Suppressor macrophage treated with lipopolysaccharide for 1 hour (primary cell): ENCODE measurements around the gene PSMG2.
A peak's percentile ranks its signal among the peaks of the same experiment; 100 is the strongest.

ENCODE experiments used
- DNase-seq, 3 donors: peaks; one replicate each; pipeline ENCODE4 v3.0.0-alpha.2; 2020 to 2022

Gene PSMG2, protein sequence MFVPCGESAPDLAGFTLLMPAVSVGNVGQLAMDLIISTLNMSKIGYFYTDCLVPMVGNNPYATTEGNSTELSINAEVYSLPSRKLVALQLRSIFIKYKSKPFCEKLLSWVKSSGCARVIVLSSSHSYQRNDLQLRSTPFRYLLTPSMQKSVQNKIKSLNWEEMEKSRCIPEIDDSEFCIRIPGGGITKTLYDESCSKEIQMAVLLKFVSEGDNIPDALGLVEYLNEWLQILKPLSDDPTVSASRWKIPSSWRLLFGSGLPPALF

DNA sequence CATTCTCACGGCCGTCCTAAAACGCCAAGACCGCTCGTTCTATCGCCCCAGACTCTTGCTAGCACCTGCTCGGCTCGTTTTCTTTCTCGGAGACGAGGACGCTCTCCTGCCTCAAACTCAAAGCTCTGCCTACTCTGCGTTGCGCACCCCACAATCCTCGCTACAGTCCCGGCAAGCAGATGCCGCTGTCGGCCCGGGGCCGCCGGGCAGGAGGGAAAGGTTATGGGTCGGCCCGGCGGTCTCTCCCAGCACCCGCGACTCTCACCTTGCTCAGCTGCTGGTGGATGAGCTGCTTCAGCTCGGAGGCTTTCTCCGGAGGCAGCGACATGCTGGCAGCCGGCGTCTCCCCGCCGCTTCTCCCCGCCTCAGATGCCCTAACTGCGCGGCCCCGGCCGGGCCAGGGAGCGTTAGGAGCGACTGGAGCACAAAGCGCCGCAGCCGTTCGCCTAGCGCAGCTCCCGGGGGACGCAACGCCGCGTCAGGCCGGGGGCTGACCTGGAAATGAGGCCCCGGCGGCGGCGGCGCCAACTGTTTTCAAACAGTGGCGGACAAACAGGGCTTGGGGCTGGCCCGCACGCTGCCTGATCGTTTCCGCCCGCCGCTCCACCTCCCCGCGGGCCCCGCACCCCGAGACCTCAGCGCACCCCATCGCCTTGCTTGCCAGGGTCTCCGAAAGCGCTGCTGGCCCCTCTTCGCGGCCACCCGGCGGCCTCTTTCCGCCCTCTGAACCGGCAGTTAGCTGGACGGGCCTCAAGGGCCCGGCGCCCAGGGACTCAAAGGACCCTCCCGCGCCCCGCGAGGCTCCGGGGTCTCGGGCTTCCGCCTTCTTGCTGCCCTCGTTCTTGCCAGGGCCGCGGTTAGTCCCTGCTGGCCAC is at the start of gene PSMG2, which contains the start of gene CEP76:
Gene PSMG2, plus strand, starts transcription at position 822 of the 875 bp plus-strand sequence. CDS start 66 bp downstream, outside the sequence.
Gene CEP76, minus strand, starts transcription at position 503 of the 875 bp plus-strand sequence. Its CDS starts 175 bp downstream, at position 328.
- peak; percentile 93 to 97 (median 94) for DNase-seq

DNA sequence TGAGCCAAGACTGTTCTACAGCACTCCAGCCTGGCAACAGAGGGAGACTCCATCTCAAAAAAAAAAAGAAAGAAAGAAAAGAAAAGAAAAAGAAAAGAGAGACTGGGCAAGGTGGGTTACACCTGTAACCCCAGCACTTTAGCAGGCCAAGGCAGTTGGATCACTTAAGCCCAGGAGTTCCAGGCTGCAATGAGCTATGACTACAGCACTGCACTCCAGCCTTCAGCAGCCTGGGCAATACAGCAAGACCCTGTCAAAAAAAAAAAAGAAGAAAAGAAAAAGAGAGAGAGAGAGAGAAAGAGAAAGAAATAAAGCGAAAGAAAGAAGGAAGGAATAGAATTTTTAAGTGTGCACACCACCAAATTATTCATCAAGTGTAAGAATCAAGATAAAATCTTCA is 47.9 kb upstream of the PSMG2 start:
- DNase-seq: no peak

DNA sequence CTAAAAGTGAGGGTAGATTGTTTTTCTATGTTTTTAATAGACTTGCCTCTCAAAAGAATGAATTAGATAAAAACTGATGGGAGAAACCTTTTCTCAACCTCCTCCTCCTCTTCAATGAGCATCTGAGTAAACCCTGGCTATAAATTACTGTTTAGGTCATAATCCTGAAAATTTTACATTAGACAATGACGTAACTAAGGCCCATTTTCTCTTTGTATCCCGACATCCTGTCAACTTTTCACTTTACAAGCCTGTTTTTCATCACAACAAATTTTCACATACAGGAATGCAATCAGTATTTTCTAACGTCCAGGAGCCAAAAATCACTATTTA is 46.3 kb upstream of the PSMG2 start:
- DNase-seq: peak in 2 of 3 donors; percentile 26 to 38

DNA sequence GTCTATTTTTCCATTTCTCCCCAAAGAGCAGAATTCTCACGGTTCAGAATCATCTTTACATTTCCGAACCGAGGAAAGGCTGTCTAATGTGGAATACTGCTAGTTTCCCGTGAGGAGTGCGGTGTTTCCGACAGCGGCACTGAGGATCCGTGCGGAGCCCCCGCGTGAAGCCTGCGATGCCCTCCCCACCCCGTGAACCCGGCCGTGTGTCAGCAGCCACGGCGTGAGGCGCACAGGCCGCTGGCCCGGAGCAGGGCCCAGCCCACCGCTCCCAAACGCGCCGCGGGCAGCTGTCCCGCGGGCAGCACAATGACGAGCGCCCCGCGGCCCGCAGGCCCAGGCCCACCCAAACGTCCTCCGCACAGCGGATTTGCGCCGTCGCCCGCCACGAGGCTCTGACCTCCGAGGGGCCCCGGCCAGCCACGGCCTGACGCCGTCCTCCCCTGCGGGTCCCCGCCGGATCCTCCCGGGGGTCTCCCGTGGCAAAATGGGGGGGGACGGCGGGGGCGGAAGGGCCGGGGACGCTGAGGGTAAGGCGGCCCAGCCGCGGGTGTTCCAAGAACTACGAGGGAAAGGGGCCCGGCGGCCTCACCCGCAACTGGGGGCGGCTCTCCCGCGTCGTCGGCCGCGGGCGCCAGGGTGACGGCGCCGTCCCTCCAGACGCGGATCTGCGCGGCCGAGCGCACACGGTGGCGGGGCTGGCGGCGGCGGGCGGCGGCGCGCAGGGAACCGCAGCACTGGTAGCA is 45.7 kb upstream of the PSMG2 start:
- DNase-seq: peak; percentile 54 to 78 (median 69)

DNA sequence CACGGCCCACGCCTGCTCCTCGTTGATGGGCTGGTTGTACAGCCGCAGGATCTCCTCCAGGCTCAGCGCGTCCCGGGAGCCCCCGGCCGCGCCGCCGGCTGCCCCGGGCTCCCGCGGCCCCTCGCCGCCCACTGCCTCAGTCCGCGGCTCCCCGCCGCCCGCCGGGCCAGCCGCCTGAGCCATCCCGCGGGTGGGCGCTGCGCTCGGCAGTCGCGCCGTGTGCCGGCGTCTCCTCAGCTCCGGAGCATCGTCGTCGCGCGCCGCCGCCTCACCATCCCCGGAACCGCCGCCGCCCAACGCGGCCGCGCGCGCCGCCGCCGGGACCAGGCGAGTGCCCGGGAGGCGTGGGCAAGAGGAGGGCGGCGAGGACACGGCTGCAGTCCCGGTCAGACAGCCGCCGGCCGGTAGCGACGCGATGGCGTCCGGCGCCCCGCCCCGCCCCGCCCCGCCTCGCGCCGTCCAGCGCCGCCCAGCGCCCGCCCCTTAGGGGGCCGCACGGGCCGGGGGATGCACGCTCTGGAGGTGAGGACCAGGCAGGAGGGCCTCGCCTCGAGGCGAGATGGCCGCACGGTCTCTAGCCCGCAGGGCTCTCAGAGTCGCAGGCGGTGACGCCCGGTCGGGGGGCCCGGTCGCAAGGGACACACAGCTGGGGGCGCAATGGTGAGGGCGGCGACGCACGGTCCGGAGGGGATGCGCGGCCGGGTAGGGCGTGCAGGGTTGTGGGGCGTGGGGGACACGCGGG is 45.0 kb upstream of the PSMG2 start, which contains the start of gene SPIRE1:
Gene SPIRE1, minus strand, starts transcription at position 424 of the 742 bp plus-strand sequence. Its CDS starts 241 bp downstream, at position 183.
- peak; percentile 80 to 91 (median 81) for DNase-seq

DNA sequence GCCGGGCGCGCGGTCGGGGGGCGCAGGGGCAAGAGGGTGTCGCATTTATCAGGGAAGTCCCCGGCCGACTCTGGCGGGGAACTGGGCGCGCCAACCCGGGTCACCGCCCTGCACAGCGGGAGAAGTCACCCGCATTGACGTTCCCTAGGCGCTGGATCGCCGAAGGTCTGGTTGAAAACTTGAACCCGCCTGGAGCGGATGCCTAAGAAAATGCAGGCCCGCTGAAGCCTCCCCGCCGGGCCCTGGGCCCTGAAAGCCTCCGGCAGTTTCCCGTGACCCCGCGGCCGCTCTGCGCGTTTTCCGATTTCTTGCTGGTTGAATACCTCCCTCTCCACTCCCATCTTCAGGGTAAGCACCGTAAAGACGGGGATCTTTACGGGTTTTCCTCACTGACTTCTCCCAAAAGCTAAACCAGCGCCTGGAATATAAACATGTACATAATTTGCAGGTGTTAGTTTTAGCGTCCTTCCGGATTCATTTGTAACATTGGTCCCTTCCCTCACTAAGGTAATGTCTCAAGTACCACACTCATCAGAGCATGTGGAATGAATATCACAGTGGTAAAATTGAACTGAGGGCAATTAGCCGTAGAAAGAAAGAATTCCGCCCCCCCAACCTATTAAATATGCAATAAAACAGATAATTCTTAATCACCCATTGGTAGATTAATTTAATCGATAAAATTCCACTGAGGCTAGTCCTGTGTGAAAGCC is 44.3 kb upstream of the PSMG2 start:
- peak; percentile 48 to 81 (median 67) for DNase-seq

DNA sequence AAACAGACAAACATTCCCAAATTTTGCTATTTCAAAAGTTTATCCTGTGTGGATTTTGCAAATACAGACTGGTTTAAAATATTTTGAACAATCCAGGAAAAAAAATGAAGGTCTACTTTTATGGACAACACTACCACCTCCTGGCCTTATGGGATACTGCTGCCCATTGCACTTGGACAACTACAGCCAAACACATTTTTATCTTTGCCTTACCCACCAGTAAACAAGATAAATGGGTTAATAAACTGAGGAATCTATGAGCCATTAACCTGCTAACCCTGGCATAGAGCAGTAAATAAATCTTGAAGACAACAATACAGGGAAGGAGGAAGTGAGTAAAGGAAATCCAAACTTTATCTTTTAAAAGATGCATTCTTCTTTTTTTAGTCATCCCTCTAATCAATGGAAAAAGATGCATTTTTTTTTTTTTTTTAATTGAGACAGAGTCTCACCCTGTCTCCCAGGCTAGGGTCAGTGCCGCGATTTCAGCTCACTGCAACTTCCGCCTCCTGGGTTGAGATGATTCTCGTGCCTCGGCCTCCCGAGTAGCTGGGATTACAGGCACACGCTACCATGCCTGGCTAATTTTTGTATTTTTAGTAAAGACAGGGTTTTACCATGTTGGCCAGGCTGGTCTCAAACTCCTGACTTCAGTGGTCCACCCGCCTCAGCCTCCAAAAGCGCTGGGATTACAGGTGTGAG is 42.8 kb upstream of the PSMG2 start:
- peak; percentile 68 to 80 (median 68) for DNase-seq

DNA sequence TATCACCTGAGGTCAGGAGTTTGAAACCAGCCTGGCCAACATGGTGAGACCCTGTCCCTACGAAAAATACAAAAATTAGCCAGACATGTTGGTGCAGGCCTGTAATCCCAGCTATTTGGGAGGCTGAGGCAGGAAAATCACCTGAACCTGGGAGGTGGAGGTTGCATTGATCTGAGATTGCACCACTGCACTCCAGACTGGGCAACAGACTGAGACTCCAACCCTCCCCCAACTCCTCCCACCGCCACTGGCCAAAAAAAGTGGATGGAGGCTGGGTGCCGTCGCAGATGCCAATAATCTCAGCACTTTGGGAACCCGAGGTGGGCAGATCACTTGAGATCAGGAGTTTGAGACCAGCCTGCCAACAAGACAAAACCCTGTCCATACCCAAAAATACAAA is 34.8 kb upstream of the PSMG2 start:
- no peak for DNase-seq

DNA sequence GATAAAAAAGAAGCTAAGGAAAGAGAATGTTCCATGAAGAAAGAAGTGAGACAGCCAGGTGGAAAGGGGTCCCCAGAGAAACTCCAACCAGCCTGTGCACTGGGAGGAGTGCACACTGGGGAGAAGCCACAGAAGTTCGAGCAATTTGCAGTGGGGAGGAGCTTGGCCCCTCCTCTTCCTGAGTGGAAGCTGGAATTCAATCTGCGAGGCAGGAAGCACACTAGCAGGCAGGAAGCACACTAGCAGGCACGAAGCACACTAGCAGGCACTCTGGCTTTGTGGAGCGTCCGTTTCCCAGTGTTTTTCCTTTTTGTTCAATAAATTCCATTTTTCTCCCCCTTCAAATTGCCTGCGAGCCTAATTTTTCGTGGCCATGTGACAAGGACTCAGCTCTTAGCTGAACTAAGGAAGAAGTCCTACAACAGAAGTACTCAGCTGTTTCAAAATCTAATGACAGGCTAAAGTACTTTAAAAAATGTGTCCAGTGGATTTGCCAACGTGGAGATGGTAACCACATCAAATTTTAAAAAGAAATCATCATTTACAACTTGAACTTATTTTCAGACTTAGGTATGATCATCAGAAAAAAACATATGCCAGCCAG is 23.6 kb upstream of the PSMG2 start:
- peak; percentile 39 to 54 (median 46) for DNase-seq

DNA sequence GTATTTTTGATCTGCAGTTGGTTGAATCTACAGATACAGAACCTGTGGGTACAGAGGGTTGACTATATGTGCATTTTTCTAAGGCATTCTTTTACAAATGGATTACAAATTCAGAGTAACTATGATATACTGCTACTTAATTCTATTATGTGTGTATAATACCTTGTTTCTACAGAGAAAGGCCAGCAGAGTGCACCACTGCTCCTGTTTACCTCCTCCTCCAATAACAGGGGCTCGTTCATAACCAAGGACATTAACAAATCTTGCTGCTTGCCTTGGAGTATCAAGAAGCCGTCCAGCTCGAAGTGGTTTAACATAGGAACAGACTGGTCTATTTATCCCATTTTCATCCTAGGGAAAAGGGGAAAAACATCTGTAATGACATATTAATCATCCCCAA is 16.7 kb upstream of the PSMG2 start:
- DNase-seq: peak in 1 of 3 donors; percentile 13

DNA sequence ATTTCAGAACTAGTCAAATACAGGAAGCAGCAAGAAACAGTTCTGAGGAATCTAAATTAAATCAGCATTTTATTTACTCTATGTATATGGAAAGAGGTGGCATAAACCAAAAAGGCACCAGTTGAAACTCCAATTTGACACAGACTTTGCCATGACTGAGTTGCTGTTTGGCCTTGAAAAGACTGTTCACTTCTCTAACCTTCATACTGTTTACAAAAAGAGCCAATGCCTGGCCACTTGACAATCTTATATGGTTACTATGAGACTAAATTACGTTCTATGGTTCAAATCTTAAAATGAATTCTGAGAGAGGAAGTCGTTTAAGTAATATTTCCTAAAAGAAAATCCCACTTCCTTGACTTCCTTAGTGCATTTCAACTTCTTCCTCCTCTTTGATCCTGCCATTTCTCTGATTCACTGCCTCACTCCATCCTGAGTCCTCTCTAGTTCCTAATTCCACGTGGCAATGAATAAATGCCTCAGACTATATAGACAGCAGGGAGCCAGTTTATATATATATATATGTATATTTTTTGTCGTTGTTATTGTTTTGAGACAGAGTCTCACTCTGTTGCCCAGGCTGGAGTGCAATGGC is 13.5 kb upstream of the PSMG2 start:
- DNase-seq: peak; percentile 28 to 65 (median 48)

DNA sequence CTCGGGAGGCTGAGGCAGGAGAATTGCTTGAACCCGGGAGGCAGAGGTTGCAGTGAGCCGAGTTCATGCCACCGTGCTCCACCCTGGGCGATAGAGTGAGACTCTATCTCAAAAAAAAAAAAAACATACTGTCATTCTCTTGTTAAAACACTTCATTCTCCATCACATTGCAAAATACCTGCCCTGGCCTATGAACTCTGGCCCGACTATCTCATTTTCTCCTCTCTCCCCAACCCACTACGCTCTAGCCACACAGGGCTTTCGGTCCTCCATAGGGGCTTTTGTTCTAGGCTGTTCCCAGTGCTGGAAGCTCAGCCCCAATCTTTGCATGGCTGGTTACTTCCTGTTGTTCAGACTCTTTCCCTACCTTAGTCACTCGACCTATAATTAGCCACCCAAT is 10.6 kb upstream of the PSMG2 start:
- no peak for DNase-seq

DNA sequence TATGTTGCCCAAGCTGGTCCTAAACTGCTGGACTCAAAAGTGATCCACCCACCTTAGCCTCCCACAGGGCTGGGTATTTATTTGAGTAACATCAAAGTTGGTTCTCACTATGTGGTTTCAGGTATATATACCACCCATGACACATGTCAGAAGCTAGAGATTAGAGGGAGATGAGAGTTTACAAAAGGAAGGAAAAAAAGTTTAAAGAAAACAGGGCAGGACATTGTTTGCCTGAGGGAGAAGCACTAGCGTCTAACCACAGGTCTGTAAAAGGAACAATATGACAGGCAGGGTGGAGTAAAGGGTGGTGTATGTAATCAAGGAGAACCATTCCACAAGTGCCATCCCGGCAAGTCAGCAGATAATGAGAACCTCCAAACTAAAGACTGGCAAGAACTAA is 8.8 kb upstream of the PSMG2 start:
- no peak for DNase-seq

DNA sequence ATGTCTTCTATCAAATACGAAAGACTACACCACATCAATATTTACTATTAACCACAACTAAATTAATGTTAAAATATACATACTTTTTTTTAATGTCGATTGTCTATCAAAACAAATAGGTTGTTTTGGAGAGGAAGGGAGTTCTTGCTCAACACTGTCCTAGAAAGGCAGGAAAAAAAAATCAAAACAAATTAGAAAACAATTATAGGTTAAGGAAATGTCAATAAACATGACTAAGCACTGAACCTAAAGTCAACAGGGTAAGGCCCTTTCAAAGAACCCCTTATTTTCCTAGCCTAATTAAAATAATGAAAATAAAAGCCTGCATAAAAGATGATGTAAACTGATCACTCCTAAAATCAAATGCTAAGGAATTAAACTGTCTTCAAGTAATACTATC is 3.1 kb upstream of the PSMG2 start:
- no peak for DNase-seq

DNA sequence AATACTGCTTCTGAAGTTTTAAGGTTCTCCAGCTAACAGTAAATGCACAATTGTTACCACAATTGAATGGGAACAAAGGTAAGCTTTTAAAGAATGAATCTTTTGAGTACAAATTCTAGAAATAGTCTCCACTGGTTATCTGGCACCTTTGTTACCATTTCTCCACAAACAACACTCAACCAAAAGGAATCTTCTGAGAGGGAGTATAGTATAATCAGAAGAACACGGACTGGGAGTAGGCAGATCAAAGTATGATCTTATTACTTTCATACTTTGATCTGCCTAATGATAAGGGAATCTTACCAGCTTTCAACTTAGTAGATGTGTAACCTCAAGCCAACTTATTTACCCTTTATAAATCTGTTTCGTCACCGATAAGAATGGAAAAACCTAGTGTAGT is 1.7 kb upstream of the PSMG2 start:
- DNase-seq: no peak

DNA sequence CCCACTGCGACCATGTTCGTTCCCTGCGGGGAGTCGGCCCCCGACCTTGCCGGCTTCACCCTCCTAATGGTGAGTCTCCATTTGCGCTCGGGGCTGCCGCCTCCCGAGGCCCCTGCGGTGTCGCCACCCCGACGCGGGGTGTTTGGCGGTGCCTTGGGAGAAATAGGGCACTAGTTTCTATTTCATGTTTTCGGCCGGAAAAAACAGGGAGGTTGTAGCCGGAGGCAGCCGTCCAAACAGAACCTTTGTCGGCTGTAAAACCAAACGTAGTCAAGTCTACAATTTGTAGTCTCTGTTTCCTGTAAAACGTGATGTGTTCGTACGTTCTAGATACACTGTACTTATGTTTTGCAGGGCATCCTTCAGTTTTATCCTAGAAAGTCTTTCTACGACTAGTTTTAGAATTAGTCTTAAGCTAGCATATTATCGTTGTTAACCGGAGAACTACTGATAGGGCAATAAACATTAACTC is 290 bp downstream of the PSMG2 start:
- no peak for DNase-seq

DNA sequence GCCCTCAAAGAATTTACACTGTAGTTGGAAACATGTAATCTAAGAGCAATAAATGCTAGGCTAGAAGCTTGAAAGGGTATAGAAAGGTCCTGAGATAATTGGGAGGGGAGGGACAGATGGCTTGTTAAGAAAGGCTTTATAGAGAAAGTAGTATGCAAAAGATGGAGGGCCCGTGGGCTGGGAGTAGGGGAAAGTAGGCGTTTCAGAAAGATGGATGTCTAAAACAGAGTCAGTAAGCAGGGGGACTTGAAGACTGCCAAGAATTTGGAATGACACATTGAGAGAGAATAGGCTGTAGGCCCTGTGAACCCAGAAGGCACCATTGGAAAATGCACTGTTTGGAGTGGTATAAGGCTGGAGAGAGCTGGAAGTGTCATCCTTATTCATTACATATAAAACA is 822 bp downstream of the PSMG2 start:
- peak; percentile 14 to 41 (median 36) for DNase-seq

DNA sequence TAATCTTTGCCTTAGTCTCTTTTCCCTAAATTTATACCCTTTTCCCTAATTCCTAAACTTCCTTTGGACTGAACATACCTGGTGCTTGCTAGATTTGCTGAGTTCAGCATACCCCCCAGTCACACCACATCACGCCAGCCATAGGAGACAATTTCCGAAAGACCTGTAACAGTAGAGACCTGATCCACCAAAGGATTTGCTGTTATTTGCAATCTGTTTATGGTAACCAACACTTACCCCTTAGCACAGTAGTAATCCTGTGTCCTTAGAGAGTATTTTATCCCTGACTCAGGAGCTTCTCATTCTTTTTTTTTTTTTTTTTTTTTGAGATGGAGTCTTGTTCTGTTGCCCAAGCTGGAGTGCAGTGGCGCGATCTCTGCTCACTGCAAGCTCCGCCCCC is 8.6 kb downstream of the PSMG2 start:
- no peak for DNase-seq

DNA sequence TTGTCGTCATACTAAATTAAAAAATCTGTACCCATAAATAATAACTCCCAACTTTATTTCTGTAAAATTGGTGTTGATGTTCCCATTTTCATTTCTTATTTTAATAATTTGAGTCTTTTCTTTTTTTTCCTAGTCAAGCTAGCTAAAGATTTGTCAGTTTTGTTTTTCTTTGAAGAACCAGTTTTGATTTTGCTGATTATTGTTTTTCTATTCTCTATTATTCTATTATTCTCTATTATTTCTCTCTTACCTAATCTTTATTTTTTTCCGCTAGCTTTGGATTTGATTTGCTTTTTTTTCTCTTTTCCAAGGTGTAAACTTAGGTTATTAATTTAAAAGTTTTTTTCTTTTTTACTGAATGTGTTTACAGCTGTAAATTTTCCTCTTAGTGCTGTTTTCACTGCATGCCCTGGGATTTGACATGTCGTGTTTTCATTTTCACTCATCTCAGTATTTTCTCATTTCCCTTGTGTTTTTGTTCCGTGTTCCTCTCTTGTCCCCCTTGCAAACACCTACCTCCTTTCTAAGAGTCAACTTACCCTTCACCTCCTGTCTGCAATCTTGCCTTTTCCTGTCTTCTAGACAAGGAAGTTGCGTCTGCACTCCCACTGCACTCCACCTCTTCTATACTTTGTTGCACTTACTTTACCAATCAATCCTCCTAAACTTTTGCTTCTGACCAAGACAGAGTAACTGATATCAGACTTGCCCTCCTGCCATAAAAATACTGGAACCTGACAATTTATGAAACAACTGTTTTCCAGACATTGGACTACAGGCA is 18.8 kb downstream of the PSMG2 start:
- DNase-seq: no peak
